Activated CD8-positive, alpha-beta memory T cell treated with anti-CD3 and anti-CD28 coated beads, Interleukin-2, amount 10 ng/mL, durations not matched to agents 7 days and 5 days (primary cell): ENCODE results near the gene MRAS. TPM values are rescaled to one million over a fixed set of nuclear protein-coding genes. Genes with fewer than 3 reads are reported as not detected.
A peak's percentile ranks its signal among the peaks of the same experiment; 100 is the strongest.

Experiments
- ATAC-seq: fragments of 150-1000 bp; cut with Tn5 transposase; one replicate; pipeline ENCODE4 v1.10.0; 2021; ENCODE audit warnings: moderate library complexity
- CTCF ChIA-PET: fragments of 350-600 bp; sonication (Branson Sonifier 250); formaldehyde crosslinking; loops from one replicate; lab custom pipeline; 2021; ENCODE audit warnings: antibody characterized with exemption; lab: Charles Lee
- DNase-seq: peaks from one replicate; pipeline ENCODE4 v3.0.0-alpha.2; 2020
- H3K27ac Mint-ChIP-seq: one replicate; pipeline ENCODE4 v1.8.0; 2021; ENCODE audit warnings: mild to moderate bottlenecking, mixed read lengths
- H3K27me3 Mint-ChIP-seq: one replicate; pipeline ENCODE4 v1.8.0; 2021; ENCODE audit warnings: mixed read lengths
- H3K36me3 Mint-ChIP-seq: one replicate; pipeline ENCODE4 v1.8.0; 2021; ENCODE audit warnings: mild to moderate bottlenecking, mixed read lengths
- H3K4me1 Mint-ChIP-seq: one replicate; pipeline ENCODE4 v1.8.0; 2021; ENCODE audit warnings: mixed read lengths
- H3K4me3 Mint-ChIP-seq: one replicate; pipeline ENCODE4 v1.8.0; 2021; ENCODE audit warnings: mild to moderate bottlenecking, moderate library complexity, mixed read lengths
- H3K9me3 Mint-ChIP-seq: one replicate; pipeline ENCODE4 v1.8.0; 2022; ENCODE audit warnings: low read depth, mixed read lengths
- total RNA-seq, 2 experiments: library from RNA; stranded (reverse); gene quantifications; one replicate each; pipeline ENCODE4 v1.2.3, GENCODE V29; 2021

MRAS gene
- total RNA-seq, 2 experiments from 2014 or later = not detected

DNA sequence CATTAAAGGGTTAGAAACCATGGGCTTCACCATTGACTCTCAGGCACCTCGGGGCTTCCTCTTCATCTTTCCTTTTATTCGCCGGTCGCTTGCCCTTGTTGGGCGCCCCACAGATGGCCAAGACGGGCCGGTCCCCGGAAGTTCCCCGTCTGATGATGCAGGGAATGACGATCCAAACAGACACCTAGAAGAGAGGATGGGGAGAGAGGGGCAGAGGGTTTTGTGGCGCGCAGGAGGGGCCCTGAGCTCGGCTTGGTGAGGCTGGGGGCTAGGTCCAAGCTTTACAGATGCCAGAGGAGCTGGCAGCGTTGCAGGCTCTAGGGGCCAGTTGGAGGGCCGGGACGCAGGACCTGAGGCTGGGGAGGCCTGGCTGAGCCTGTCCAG, 85.5 kb downstream of the MRAS start:
- H3K27me3 Mint-ChIP-seq = peaks cover 76% of the 10 kb centered on the region
- H3K9me3 Mint-ChIP-seq = no peaks in the 10 kb centered on the region
- peaks cover 12% of the 10 kb centered on the region for H3K4me1 Mint-ChIP-seq
- H3K4me3 Mint-ChIP-seq = peak overlapping the region; percentile 67
- no peak for ATAC-seq
- no peak for DNase-seq
- no peaks in the 10 kb centered on the region for H3K36me3 Mint-ChIP-seq
- no peak overlapping the region for H3K27ac Mint-ChIP-seq
- CTCF ChIA-PET = interaction anchor here (0.7 to 2.2 kb wide), 5 partner anchors 13 to 489 kb away, joined by 3 to 18 read pairs (median 3); partner anchors contain the start of gene CEP70

DNA sequence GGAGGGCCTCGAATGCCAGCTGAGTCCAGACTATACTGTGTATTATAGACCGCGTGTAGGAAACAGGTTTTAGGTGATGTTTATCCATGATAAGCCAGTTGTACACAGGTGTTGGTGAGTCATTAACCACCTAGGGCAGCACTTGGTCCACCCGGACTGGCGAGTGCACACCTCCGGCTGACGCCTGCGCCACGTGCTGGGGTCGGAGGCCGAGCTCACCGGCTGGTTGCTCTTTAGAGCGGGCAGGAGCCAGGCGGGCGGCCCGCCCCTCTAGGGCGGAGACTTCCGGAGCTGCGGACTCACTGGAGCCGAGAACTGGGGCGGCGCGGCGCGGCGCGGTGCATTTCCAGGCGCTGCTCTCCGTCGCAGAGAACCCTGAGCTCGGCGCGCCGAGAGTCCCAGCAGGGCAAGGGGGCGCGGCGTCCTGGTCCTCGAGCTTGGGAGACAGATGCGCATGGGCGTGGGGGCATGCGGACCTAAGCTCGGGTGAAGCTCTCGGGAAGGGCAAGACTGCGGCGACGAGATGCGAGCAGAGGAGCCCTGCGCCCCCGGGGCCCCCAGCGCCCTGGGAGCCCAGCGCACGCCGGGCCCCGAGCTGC, 86.0 kb downstream of the MRAS start, which contains the start of gene ESYT3:
TSS of gene ESYT3 (plus strand) at position 341 of the 599 bp plus-strand sequence. CDS start at position 524, 183 bp downstream.
- Mint-ChIP-seq H3K27me3 (peaks cover 73% of the 10 kb centered on the region), H3K4me1 (peaks cover 12% of the 10 kb centered on the region), H3K4me3 (peak within 1 kb of the TSS; percentile 67), H3K9me3 (no peaks in the 10 kb centered on the region), H3K27ac (no peak within 1 kb of the TSS), H3K36me3 (no peaks in the 10 kb centered on the region)
- peak; percentile 98 for ATAC-seq
- peak; percentile 79 for DNase-seq
- CTCF ChIA-PET = interaction anchor here (0.7 to 2.2 kb wide), 7 partner anchors 13 to 502 kb away, joined by 3 to 18 read pairs (median 3); partner anchors contain the start of gene CEP70

GRCh38 chr3:138434875-138435772, 86.7 kb downstream of the MRAS start:
- ATAC-seq (no peak), DNase-seq (no peak)
- Mint-ChIP-seq H3K27ac (no peak overlapping the region), H3K4me1 (peaks cover 12% of the 10 kb centered on the region), H3K9me3 (no peaks in the 10 kb centered on the region), H3K27me3 (peaks cover 66% of the 10 kb centered on the region), H3K4me3 (peak overlapping the region; percentile 44), H3K36me3 (no peaks in the 10 kb centered on the region)
- CTCF ChIA-PET = interaction anchor here (0.8 to 2.2 kb wide), 5 partner anchors 14 to 501 kb away, joined by 3 to 18 read pairs (median 3); partner anchors contain the start of gene CEP70

- peak overlapping the region; percentile 22 for H3K4me3 Mint-ChIP-seq
- peaks cover 12% of the 10 kb centered on the region for H3K4me1 Mint-ChIP-seq
- H3K27me3 Mint-ChIP-seq = peaks cover 63% of the 10 kb centered on the region
- CTCF ChIA-PET = no interaction called here
- no peaks in the 10 kb centered on the region for H3K36me3 Mint-ChIP-seq
- DNase-seq (no peak), ATAC-seq (no peak)
- H3K9me3 Mint-ChIP-seq = no peaks in the 10 kb centered on the region
- H3K27ac Mint-ChIP-seq = no peak overlapping the region
Measured at GRCh38 chr3:138435840-138436239, 87.5 kb downstream of the MRAS start.

DNA sequence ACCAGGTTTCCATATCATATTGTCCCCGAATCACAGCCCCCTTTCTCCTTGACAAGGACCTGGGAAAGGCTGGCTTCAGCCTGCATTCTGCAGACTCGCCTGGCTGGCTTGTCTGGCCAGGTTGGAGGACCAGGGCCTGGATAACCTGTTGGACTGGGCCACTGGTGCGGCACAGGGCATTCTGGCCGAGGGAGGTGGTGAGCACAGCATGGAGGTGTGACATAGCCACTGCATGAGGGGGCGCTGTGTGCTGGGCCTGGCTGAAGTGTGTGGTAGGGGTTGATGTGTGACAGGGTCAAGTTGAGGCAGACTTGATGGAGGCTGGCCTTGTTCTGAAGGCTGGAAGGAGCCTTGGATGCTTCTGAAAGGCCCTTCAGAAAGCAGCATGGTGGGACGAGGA, 88.9 kb downstream of the MRAS start:
- H3K27me3 Mint-ChIP-seq = peaks cover 52% of the 10 kb centered on the region
- CTCF ChIA-PET = no interaction called here

GRCh38 chr3:138438896-138439295, 90.5 kb downstream of the MRAS start:
- ATAC-seq (no peak), DNase-seq (no peak)
- CTCF ChIA-PET = interaction anchor here (1.5 kb wide), 1 partner anchor 477 kb away, joined by 4 read pairs; no protein-coding TSS in a partner anchor
- H3K4me1 Mint-ChIP-seq = peaks cover 4% of the 10 kb centered on the region
- no peaks in the 10 kb centered on the region for H3K36me3 Mint-ChIP-seq
- no peak overlapping the region for H3K4me3 Mint-ChIP-seq
- H3K27me3 Mint-ChIP-seq = peaks cover 37% of the 10 kb centered on the region
- H3K27ac Mint-ChIP-seq = no peak overlapping the region
- no peaks in the 10 kb centered on the region for H3K9me3 Mint-ChIP-seq

More for the DNA sequence above, 88.9 kb downstream of the MRAS start:
- DNase-seq (no peak), ATAC-seq (no peak)
- H3K36me3 Mint-ChIP-seq = no peaks in the 10 kb centered on the region
- H3K4me1 Mint-ChIP-seq = peaks cover 12% of the 10 kb centered on the region
- no peak overlapping the region for H3K27ac Mint-ChIP-seq
- no peaks in the 10 kb centered on the region for H3K9me3 Mint-ChIP-seq
- no peak overlapping the region for H3K4me3 Mint-ChIP-seq

DNA sequence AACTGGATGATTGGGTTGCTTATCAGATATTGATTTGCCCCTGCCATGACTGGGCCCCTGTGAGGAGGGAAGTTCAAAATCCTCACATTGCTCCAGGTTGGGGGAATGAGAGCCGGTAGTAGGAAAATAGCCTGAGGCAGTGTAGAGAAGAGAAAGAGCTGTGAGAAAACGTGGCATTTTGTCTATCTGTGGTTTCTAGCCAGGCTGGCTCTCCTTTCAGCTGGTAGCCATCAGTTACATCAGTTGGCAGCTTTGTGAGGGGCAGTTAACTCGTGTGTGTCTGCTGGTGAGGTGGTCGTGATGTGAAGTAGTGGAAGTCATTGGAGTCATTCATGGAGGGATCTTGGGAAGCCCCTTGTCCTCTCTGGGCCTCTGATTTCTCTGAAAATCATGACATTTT, 91.3 kb downstream of the MRAS start:
- DNase-seq (no peak), ATAC-seq (no peak)
- Mint-ChIP-seq H3K36me3 (no peaks in the 10 kb centered on the region), H3K4me3 (no peak overlapping the region), H3K27me3 (peaks cover 33% of the 10 kb centered on the region), H3K9me3 (no peaks in the 10 kb centered on the region), H3K27ac (no peak overlapping the region), H3K4me1 (no peaks in the 10 kb centered on the region)
- CTCF ChIA-PET = interaction anchor here (1.5 kb wide), 1 partner anchor 476 kb away, joined by 4 read pairs; no protein-coding TSS in a partner anchor

DNA sequence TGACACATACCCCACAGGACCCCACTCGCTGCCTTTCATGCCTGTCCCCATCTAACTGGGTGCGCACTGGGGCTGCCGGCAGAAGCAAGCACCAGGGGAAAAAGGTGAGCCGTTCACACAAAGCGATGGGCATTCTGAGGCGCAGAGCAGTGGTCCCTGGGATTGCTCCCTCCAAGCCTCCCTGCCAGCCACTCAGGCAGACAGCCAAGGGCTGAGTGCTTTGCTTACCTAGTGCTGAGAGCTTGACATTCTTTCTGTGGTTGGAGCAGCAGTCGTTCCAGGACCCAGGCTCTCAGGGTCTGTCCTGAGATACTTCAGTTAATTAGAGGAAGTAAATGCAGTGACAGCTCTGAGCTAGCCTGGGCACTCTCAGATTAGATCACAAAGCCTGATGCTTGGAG, 91.7 kb downstream of the MRAS start:
- ATAC-seq (no peak), DNase-seq (no peak)
- CTCF ChIA-PET = no interaction called here
- Mint-ChIP-seq H3K27me3 (peaks cover 30% of the 10 kb centered on the region), H3K36me3 (no peaks in the 10 kb centered on the region), H3K9me3 (no peaks in the 10 kb centered on the region), H3K27ac (no peak overlapping the region), H3K4me3 (no peak overlapping the region), H3K4me1 (no peaks in the 10 kb centered on the region)

DNA sequence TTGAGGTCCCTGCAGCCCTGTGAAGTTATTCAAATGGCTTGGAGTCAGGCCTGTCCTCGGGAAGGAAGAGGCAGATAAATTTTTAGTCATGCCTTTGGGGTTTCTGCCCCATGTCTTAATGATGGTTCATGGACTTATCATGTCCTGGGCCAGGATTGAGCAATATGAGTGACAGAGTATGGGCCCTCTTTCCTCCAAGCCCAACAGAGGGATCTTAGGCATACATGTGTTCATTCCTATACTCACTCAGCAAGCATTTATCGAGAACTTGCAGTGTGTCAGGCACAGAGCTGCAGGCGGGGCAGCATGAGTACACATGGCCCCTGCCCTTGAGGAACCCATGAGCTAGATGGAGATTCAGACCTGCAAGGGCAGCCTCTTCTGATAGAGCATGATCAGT, 92.2 kb downstream of the MRAS start:
- ATAC-seq (no peak), DNase-seq (no peak)
- no peaks in the 10 kb centered on the region for H3K36me3 Mint-ChIP-seq
- no peaks in the 10 kb centered on the region for H3K9me3 Mint-ChIP-seq
- H3K4me1 Mint-ChIP-seq = no peaks in the 10 kb centered on the region
- H3K4me3 Mint-ChIP-seq = no peak overlapping the region
- H3K27ac Mint-ChIP-seq = no peak overlapping the region
- CTCF ChIA-PET = no interaction called here
- H3K27me3 Mint-ChIP-seq = peaks cover 27% of the 10 kb centered on the region

DNA sequence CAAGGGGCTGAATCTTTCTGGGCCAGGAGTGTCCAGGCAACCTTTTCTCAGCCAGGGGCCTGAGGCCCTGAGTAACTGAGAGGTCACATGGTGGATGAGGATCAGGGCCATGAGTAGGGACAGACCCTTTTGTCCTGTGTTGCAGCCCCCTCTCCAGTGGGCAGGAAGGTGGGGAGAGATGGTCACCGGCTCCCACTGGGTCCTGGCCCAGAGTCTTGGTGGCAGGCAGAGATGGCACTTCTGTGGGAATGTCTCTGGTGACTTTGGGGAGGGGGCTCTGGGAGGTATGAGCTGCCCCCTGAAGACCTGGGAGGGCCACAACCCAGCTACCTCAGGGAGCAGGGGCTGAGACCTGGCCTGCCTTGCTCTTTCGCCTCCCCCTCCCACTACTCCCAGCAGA, 92.9 kb downstream of the MRAS start:
- Mint-ChIP-seq H3K9me3 (no peaks in the 10 kb centered on the region), H3K4me3 (no peak overlapping the region), H3K27me3 (peaks cover 20% of the 10 kb centered on the region), H3K4me1 (no peaks in the 10 kb centered on the region), H3K27ac (no peak overlapping the region), H3K36me3 (no peaks in the 10 kb centered on the region)
- CTCF ChIA-PET = no interaction called here
- no peak for ATAC-seq
- no peak for DNase-seq

DNA sequence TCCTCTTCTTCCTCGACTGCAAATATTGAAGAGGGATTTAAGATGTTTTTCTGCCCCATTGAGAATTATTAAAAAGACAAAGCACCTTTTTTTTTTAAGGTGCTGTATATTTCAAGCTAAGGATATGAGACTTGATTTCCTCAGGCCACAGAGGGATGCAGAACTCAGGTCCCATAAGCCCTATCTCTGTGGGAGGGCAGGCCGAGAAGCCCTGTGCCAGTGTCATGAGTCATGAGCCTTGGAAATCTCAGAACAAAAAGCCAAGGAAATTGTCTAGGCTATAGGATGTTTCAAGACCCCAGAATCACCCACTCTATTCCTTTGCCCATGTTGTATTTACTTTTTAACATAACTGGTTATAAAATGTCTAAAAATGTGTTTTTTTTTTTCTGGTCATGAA, 93.4 kb downstream of the MRAS start:
- DNase-seq = no peak
- ATAC-seq = no peak
- Mint-ChIP-seq H3K36me3 (no peaks in the 10 kb centered on the region), H3K27me3 (peaks cover 15% of the 10 kb centered on the region), H3K4me1 (no peaks in the 10 kb centered on the region), H3K4me3 (no peak overlapping the region), H3K9me3 (no peaks in the 10 kb centered on the region), H3K27ac (no peak overlapping the region)
- CTCF ChIA-PET = no interaction called here

- no peaks in the 10 kb centered on the region for H3K36me3 Mint-ChIP-seq
- no peak overlapping the region for H3K27ac Mint-ChIP-seq
- no peaks in the 10 kb centered on the region for H3K9me3 Mint-ChIP-seq
- no peaks in the 10 kb centered on the region for H3K4me1 Mint-ChIP-seq
- H3K27me3 Mint-ChIP-seq = peaks cover 8% of the 10 kb centered on the region
- ATAC-seq (no peak), DNase-seq (no peak)
- CTCF ChIA-PET = no interaction called here
- H3K4me3 Mint-ChIP-seq = no peak overlapping the region
Measured at GRCh38 chr3:138442433-138442832, 94.1 kb downstream of the MRAS start.

- H3K4me3 Mint-ChIP-seq = no peak overlapping the region
- no peaks in the 10 kb centered on the region for H3K9me3 Mint-ChIP-seq
- CTCF ChIA-PET = interaction anchor here (1.0 kb wide), 1 partner anchor 26 kb away, joined by 3 read pairs; no protein-coding TSS in a partner anchor
- no peak overlapping the region for H3K27ac Mint-ChIP-seq
- no peak for DNase-seq
- H3K36me3 Mint-ChIP-seq = no peaks in the 10 kb centered on the region
- no peak for ATAC-seq
- H3K4me1 Mint-ChIP-seq = no peaks in the 10 kb centered on the region
- peaks cover 4% of the 10 kb centered on the region for H3K27me3 Mint-ChIP-seq
Measured at GRCh38 chr3:138443091-138443490, 94.7 kb downstream of the MRAS start.
